ENCODE results near the gene TSPAN33.

GRCh38 chr7:129118976-129119375 lies 25.5 kb upstream of the TSPAN33 start:
- TF ChIP-seq CHD2 (IDR thresholded peaks at IDR 0.05; ENCODE audit: low read length, partially characterized antibody), result no peak
- TF ChIP-seq POLR2AphosphoS5 (IDR thresholded peaks at IDR 0.05; ENCODE audit: low read depth, low read length), result no peak
- no peak for TF ChIP-seq CTCF (IDR thresholded peaks at IDR 0.05)
- TF ChIP-seq TCF12 (IDR thresholded peaks at IDR 0.05), result no peak
- TF ChIP-seq SIN3A (IDR thresholded peaks at IDR 0.05; ENCODE audit: borderline replicate concordance, low read depth, low read length), result no peak
- TF ChIP-seq MEF2A (IDR thresholded peaks at IDR 0.05; ENCODE audit: borderline replicate concordance, low read depth), result no peak
- TF ChIP-seq TEAD4 (IDR thresholded peaks at IDR 0.05; ENCODE audit: borderline replicate concordance, insufficient read depth), result no peak
- TF ChIP-seq EZH2phosphoT487 (IDR thresholded peaks at IDR 0.05; ENCODE audit: borderline replicate concordance, low read depth), result no peak
- no peak for TF ChIP-seq NFIC (IDR thresholded peaks at IDR 0.05; ENCODE audit: borderline replicate concordance)
- no peak for TF ChIP-seq PBX3 (IDR thresholded peaks at IDR 0.05)
- no peak for TF ChIP-seq FOXM1 (IDR thresholded peaks at IDR 0.05; ENCODE audit: low read depth)
